PC-9 (cell line): ENCODE results near the gene CGB7.

Source experiments
- CTCF ChIP-seq: fragments of 200-600 bp; sonication (generic); conservative IDR thresholded peaks from 2 replicates; pipeline ENCODE4 v1.6.1; 2017; ENCODE audit warnings: mixed run types, antibody characterized with exemption, mild to moderate bottlenecking, moderate library complexity
- EZH2 ChIP-seq: fragments of 200-600 bp; sonication (generic); IDR thresholded peaks from 2 replicates; pipeline ENCODE4 v1.8.0; 2017; ENCODE audit warnings: antibody characterized with exemption, low read depth

- TF ChIP-seq CTCF (no peak), EZH2 (no peak)
Measured at GRCh38 chr19:49016067-49016839, 41.3 kb downstream of the CGB7 start.
